OCI-LY3 (cell line): Measurements from ENCODE around the gene ESD.

Experiments
- H2AFZ ChIP-seq: fragments of 200-600, 300-600 bp; shearing (Covaris generic); 2 replicates; pipeline ENCODE4 v1.6.0; 2014; ENCODE audit warnings: antibody characterized with exemption, low read depth, low read length
- H3K27ac ChIP-seq: fragments of 200-600, 300-600 bp; sonication (generic); 2 replicates; pipeline ENCODE4 v1.5.1; 2014; ENCODE audit warnings: mild to moderate bottlenecking, low read length, moderate library complexity, mixed read lengths
- H3K27me3 ChIP-seq: fragments of 200-600, 300-600 bp; sonication (generic); 2 replicates; pipeline ENCODE4 v1.6.1; 2014; ENCODE audit warnings: low read depth, low read length, mixed read lengths
- H3K36me3 ChIP-seq: fragments of 200-600, 300-600 bp; sonication (generic); replicated peaks from 2 replicates; pipeline ENCODE3; 2014; ENCODE audit warnings: low read depth, low read length, mixed read lengths
- H3K4me1 ChIP-seq: fragments of 300-600, 200-600 bp; sonication (generic); 2 replicates; pipeline ENCODE4 v1.6.1; 2014; ENCODE audit warnings: low read length, mixed read lengths
- H3K4me2 ChIP-seq: fragments of 200-600, 300-600 bp; sonication (generic); 2 replicates; pipeline ENCODE4 v1.6.1; 2014; ENCODE audit warnings: low read length, mixed read lengths
- H3K4me3 ChIP-seq: fragments of 300-600, 200-600 bp; sonication (generic); 2 replicates; pipeline ENCODE4 v1.5.1; 2014; ENCODE audit warnings: antibody characterized with exemption, mild to moderate bottlenecking, low read length, moderate library complexity
- H3K79me2 ChIP-seq: fragments of 300-600, 200-600 bp; shearing (Covaris generic); 2 replicates; pipeline ENCODE4 v1.6.1; 2014; ENCODE audit warnings: mild to moderate bottlenecking, low read length, mixed read lengths
- H3K9ac ChIP-seq: fragments of 300-600, 200-600 bp; shearing (Covaris generic); 2 replicates; pipeline ENCODE4 v1.6.0; 2014; ENCODE audit warnings: mild to moderate bottlenecking, low read length, moderate library complexity
- H3K9me3 ChIP-seq: fragments of 200-600, 300-600 bp; shearing (Covaris generic); 2 replicates; pipeline ENCODE4 v1.6.1; 2014; ENCODE audit warnings: low read length, mixed read lengths; ENCODE audit not compliant: insufficient read depth
- H4K20me1 ChIP-seq: fragments of 200-600, 300-600 bp; sonication (generic); 2 replicates; pipeline ENCODE4 v1.6.1; 2016; ENCODE audit warnings: low read length, mixed read lengths; ENCODE audit not compliant: insufficient read depth
- CTCF ChIP-seq: fragments of 200-600, 300-600 bp; sonication (generic); IDR thresholded peaks from 2 replicates; pipeline ENCODE4 v1.5.1; 2014; ENCODE audit warnings: antibody characterized with exemption, low read length, low read depth
- EZH2phosphoT487 ChIP-seq: fragments of 200-600 bp; shearing (Covaris generic); IDR thresholded peaks from 2 replicates; pipeline ENCODE4 v1.6.1; 2018; ENCODE audit warnings: antibody characterized with exemption, mixed run types, low read depth

The ESD gene

GRCh38 chr13:46839399-46839798 is 42.4 kb upstream of the ESD start:
- H3K27me3 ChIP-seq, result no peaks in the 10 kb centered on the region
- no peak overlapping the region for H3K4me3 ChIP-seq
- no peak for TF ChIP-seq CTCF
- TF ChIP-seq EZH2phosphoT487, result no peak
- H3K9ac ChIP-seq, result no peak overlapping the region
- H3K27ac ChIP-seq, result no peak overlapping the region
- no peaks in the 10 kb centered on the region for H4K20me1 ChIP-seq
- H3K4me2 ChIP-seq, result no peak overlapping the region
- no peaks in the 10 kb centered on the region for H3K79me2 ChIP-seq
- no peaks in the 10 kb centered on the region for H3K36me3 ChIP-seq
- no peaks in the 10 kb centered on the region for H3K9me3 ChIP-seq
- no peaks in the 10 kb centered on the region for H3K4me1 ChIP-seq
- H2AFZ ChIP-seq, result no peak overlapping the region

- no peaks in the 10 kb centered on the region for H3K79me2 ChIP-seq
- H3K4me2 ChIP-seq, result no peak overlapping the region
- TF ChIP-seq CTCF (no peak), EZH2phosphoT487 (no peak)
- no peaks in the 10 kb centered on the region for H3K36me3 ChIP-seq
- H3K4me1 ChIP-seq, result no peaks in the 10 kb centered on the region
- no peaks in the 10 kb centered on the region for H3K9me3 ChIP-seq
- H3K27me3 ChIP-seq, result no peaks in the 10 kb centered on the region
- no peak overlapping the region for H3K9ac ChIP-seq
- H3K4me3 ChIP-seq, result no peak overlapping the region
- no peak overlapping the region for H2AFZ ChIP-seq
- no peaks in the 10 kb centered on the region for H4K20me1 ChIP-seq
- no peak overlapping the region for H3K27ac ChIP-seq
Measured at GRCh38 chr13:46834657-46835056, 37.7 kb upstream of the ESD start.

GRCh38 chr13:46831588-46832194 is 34.7 kb upstream of the ESD start:
- Histone ChIP-seq H3K4me1 (no peaks in the 10 kb centered on the region), H4K20me1 (no peaks in the 10 kb centered on the region), H3K4me3 (no peak overlapping the region), H3K27ac (no peak overlapping the region), H3K36me3 (no peaks in the 10 kb centered on the region), H3K4me2 (no peak overlapping the region), H3K27me3 (no peaks in the 10 kb centered on the region), H3K79me2 (no peaks in the 10 kb centered on the region), H3K9me3 (no peaks in the 10 kb centered on the region), H3K9ac (no peak overlapping the region), H2AFZ (no peak overlapping the region)
- TF ChIP-seq CTCF, result peak; percentile 99
- no peak for TF ChIP-seq EZH2phosphoT487

GRCh38 chr13:46830405-46831005 is 33.5 kb upstream of the ESD start:
- Histone ChIP-seq H3K9me3 (no peaks in the 10 kb centered on the region), H3K4me3 (no peak overlapping the region), H3K36me3 (no peaks in the 10 kb centered on the region), H3K27me3 (no peaks in the 10 kb centered on the region), H3K79me2 (no peaks in the 10 kb centered on the region), H3K4me2 (no peak overlapping the region), H4K20me1 (no peaks in the 10 kb centered on the region), H3K4me1 (no peaks in the 10 kb centered on the region), H2AFZ (no peak overlapping the region), H3K9ac (no peak overlapping the region), H3K27ac (no peak overlapping the region)
- no peak for TF ChIP-seq EZH2phosphoT487
- TF ChIP-seq CTCF, result no peak
